G401 (cell line): ENCODE results near the gene CRYGA. TPM values are rescaled to one million over a fixed set of nuclear protein-coding genes. Genes with fewer than 3 reads are reported as not detected.
A peak's percentile ranks its signal among the peaks of the same experiment; 100 is the strongest.
"Not testable (repeated sequence)": the region's sequence is repeated elsewhere in the genome, so short reads cannot be mapped to it uniquely, and the experiment has no call there.

Source experiments
- DNase-seq: peaks from one replicate; pipeline ENCODE4 v3.0.0-alpha.2; 2015; ENCODE audit warnings: low spot score
- in situ Hi-C: cut with HindIII; loops from 2 replicates; pipeline ENCODE4 v1.10.0; 2016; ENCODE audit warnings: low sequenced_read_pairs, mixed read lengths
- total RNA-seq: library from RNA; depleted of rRNA; stranded (reverse); fragments of >200 nt; shearing (Covaris generic); gene quantifications from 2 replicates; pipeline ENCODE4 v1.2.3, GENCODE V29; 2014

CRYGA gene
- total RNA-seq, 1 experiment from 2014 or later, result not detected

DNA sequence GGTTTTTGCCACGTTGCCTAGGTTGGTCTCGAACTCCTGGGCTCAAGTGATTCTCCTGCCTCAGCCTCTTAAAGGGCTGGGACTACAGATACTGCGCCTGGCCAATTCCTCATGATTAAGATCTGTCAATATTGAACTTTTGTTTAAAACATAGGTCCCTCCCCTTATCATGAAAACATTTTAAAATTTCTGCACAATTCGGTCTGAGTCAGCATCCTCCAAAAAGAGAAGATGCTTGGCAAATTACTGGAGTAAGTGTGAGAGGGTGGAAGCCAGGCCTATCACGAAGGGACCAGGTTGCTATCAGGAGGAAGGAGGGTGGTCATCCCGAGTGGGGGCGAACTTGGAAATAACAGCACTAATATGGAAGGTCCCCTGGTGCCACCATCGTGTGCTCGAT, 10.8 kb upstream of the CRYGA start:
- in situ Hi-C loops, result no loop called here
- no peak for DNase-seq

DNA sequence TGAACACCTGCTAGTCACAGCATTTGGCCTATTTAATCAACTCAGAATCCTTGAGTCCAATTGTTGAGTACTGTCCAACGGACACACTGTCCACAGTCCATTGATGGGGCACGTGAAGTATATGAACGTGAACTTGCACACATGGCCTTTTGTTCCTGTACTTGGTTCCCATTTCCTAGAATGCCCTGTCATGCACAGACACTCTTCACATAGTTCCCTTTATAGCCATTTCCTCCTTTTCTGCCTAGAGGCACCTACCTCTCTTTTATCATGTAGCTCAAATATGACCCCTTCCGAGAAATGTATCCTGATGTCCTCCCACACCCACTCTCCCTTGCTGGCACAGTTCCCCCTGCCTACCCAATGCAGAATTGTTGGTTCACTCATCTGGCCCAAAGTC, 8.7 kb upstream of the CRYGA start:
- in situ Hi-C loops, result no loop called here

DNA sequence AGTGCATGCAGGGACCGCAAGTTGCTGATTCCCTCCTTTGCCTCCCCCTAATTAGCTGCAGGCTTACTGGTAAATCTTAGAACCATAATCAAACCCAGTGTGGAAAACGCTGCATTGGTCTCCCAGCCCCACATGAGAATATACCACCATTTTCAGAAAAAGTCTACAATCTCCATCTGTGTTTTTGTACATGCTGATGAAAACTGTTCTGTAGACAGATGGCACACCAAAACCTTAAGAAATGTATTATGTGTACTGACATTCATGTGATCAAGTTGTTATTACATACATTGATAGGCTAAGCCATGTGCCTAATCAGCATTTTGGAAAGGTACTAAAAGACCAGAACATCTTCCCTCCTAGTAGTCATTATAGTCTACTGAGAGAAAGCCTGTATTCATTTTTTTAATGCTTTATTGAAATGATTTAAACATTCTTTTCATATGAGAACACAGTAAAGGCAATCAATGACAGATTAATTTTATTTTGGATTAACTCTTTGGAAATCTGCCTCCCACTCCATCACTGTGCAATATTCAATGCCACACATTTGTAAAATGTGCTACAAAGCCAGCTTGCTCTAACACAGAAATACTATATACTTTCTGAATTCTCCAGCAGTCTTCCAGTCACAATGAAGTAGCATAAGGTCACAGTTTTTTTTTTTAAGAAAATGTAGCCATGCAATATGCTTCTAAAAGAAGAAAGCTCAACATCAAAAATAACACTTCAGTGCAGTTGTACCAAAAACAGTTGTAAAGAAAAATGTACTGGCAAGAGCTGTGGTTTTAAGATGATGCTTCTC, 1.8 kb upstream of the CRYGA start:
- DNase-seq, result no peak
- in situ Hi-C loops, result no loop called here

More for the DNA sequence above, 8.7 kb upstream of the CRYGA start:
- DNase-seq, result no peak

DNA sequence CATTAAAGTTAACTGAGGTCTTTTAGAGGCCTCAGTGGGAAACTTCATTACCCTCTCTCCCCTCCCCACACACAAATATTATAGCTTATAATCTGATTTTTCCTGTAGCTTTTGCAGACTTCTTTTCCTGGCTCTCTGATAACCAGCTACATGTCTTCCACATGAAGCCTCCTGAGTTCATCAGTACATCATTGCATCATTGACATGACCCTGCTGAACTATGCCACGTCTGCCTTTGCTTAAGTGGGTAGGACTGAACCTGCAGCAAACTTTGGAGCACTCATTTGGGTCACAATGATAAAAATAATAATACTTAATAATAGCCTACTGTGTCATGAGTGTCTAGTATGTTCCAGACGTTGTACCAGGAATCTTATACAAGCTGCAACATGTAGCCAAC, 7.0 kb downstream of the CRYGA start:
- DNase-seq, result no peak
- in situ Hi-C loops, result no loop called here

- in situ Hi-C loops, result no loop called here
- no peak for DNase-seq
These were observed 10.2 kb downstream of the CRYGA start for GRCh38 chr2:208153156-208153555.

DNA sequence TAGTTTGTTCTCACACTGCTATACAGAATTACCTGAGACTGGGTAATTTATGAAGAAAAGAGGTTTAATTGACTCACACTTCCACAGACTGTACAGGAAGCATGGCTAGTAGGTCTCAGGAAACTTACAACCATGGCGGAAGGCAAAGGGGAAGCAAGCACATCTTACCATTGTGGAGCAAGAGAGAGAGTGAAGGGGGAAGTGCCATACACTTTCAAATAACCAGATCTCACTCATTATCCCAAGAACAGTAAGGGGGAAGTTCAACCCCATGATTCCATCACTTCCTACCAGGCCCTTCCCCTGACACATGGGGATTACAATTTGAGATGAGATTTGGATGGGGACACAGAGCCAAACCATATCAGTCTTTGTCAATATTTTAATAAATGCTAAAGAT, 12.4 kb downstream of the CRYGA start:
- no peak for DNase-seq
- in situ Hi-C loops, result no loop called here

- no peak for DNase-seq
- in situ Hi-C loops, result no loop called here
These were observed 13.3 kb downstream of the CRYGA start for GRCh38 chr2:208150094-208150493.

DNA sequence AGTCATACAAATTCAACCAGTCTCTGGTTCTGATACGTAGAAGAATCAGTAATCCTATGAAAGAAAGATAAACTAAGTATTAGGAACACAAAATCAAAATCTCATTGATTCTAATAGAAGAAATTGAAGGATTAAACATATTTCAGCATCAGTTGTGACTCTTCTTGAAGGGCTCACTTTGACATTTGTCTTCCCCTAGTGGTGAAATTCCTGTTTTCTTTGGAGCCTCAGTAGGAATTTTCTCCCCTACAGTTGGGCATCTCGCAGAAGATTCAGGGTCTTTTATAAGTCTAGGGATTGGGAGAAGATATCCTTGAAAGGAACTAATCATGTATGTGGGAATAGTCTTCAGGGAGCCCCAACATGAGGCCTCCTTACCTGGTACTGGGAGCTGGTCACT, 14.6 kb downstream of the CRYGA start:
- in situ Hi-C loops, result no loop called here

GRCh38 chr2:208147759-208148158, 15.6 kb downstream of the CRYGA start:
- in situ Hi-C loops, result no loop called here
- DNase-seq, result no peak

More for the DNA sequence above, 14.6 kb downstream of the CRYGA start:
- DNase-seq, result no peak

- in situ Hi-C loops, result no loop called here
- no peak for DNase-seq
These were observed 16.4 kb downstream of the CRYGA start for GRCh38 chr2:208147008-208147407.

GRCh38 chr2:208146006-208146405, 17.4 kb downstream of the CRYGA start, which contains the start of gene CRYGB:
Gene CRYGB, minus strand, starts transcription at chr2:208146158. Its CDS starts 38 bp downstream, at chr2:208146120.
- DNase-seq, result no peak
- in situ Hi-C loops, result no loop called here

DNA sequence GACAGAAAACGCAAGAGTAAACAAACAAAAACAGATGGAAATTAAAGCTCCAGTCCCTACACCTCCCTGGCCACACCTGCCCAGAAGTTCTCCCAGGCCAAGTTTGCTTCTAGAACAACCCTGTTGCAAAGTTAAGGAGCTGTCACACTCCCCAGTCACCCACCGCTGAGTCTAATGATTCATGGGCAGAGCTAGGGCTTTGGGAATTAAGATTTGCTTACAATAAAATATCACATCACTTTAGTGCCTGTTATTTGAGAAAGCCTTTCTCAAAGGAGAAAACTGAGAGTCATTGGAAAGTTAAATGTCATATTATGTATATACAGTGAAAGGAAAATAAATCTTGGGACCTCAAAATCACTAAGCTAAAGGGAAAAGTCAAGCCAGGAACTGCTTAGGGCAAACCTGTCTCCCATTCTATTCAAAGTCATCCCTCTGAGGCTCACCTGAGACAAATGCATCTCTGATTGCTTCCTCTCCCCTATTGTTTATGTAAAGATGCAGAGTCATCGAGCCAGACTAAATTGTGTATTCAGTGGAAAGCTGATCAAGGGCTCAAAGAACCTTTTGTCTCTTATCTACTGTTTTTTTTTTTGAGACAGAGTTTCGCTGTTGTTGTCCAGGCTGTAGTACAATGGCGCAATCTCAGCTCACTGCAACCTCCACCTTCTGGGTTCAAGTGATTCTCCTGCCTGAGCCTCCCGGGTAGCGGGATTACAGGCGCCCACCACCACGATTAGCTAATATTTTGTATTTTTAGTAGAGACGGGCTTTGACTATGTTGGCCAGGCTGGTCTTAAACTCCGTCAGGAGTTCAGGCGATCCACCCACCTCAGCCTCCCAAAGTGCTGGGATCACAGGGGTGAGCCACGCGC, 20.2 kb downstream of the CRYGA start:
- DNase-seq, result no peak
- in situ Hi-C loops, result no loop called here

DNA sequence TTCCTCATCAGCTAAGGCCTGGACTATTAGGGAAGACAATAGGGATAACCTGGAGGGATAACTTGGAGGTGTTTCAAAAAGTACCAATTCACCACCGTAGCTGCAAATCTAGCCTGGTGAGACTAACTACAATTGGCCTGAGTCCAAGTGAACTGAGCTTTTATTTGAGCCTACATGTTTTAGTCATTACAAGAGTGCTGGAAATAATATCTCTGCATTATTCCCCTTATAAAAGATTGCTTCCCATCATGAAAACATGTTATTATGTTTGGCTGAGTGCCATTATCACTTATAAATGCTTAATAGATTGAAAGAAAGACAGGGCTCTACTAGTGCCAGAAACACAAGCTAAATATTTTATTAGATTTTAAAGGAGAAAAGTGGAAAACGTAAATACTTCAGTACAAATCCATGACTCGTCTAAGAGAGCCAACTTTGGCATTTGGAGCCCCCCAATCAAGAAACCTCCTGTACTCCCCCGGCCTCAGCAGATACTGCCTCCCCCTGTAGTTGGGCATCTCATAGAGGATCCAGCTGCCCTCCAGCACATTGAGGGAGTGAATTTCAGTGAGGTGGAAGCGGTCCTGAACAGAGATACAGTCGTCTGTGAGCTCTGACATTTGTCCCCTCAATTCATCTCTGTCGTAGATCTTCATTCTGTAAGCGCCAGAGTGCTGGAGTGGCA, 21.0 kb downstream of the CRYGA start:
- no peak for DNase-seq
- in situ Hi-C loops, result no loop called here

- in situ Hi-C loops, result no loop called here
- no peak for DNase-seq
These were observed 23.9 kb downstream of the CRYGA start for GRCh38 chr2:208139447-208139846.

DNA sequence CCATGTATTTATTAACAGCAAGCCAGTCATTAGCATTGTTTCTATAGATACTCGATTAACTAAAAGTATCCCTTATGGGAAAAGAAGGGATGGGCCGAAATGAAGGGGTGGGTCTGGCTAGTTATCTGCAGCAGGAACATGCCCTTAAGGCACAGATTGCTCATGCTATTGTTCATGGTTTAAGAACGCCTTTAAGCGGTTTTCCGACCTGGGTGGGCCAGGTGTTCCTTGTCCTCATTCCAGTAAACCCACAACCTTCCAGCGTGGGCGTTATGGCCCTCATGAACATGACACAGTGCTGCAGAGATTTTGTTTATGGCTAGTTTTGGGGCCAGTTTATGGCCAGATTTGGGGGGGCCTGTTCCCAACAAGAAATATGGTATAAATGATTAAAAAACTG, 25.1 kb downstream of the CRYGA start:
- in situ Hi-C loops, DNase-seq: not testable (repeated sequence)

- in situ Hi-C loops, result no loop called here
- DNase-seq, result no peak
These were observed 26.7 kb downstream of the CRYGA start for GRCh38 chr2:208136716-208137094.

- DNase-seq, result no peak
- in situ Hi-C loops, result no loop called here
These were observed 27.3 kb downstream of the CRYGA start for GRCh38 chr2:208135794-208136715.

DNA sequence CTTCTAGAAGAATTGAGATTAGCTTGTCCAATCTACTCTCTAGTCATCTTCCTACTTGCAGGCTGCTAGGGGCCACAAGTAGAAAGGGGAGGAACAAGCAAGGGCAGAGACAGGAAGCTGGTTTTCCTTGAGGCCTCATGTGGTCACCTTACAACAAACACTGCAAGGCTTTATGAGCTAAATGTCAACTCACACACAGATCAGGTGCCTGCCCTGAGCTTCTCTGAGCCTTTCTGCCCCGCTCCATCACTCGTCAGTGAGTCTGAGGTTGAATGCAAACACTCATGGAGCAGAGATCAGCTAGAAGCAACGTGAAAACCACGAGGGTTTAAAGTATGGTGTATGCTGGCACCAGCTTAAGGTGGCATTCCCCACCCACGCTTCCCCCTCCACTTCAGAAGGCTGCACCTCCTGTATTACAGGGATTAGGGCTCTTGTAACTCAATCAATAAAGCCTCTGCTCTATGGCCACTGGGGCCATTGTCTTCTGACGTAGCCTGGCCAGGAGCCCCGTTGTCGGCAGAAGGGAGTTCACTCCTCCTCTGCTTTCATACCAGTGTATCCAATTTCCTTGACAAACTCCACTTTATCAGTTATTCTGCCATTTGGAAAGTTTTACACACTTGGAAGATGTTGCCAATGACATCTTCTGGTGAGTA, 28.3 kb downstream of the CRYGA start:
- in situ Hi-C loops, result no loop called here
- peak; percentile 10 for DNase-seq
